ENCODE data around the gene APEH. TPM values are rescaled to one million over a fixed set of nuclear protein-coding genes. Genes with fewer than 3 reads are reported as not detected.

The APEH gene
- polyA plus RNA-seq, 2 of the 4 experiments (the other 2 are of a cell fraction) = 60.8 to 64.9 TPM

DNA sequence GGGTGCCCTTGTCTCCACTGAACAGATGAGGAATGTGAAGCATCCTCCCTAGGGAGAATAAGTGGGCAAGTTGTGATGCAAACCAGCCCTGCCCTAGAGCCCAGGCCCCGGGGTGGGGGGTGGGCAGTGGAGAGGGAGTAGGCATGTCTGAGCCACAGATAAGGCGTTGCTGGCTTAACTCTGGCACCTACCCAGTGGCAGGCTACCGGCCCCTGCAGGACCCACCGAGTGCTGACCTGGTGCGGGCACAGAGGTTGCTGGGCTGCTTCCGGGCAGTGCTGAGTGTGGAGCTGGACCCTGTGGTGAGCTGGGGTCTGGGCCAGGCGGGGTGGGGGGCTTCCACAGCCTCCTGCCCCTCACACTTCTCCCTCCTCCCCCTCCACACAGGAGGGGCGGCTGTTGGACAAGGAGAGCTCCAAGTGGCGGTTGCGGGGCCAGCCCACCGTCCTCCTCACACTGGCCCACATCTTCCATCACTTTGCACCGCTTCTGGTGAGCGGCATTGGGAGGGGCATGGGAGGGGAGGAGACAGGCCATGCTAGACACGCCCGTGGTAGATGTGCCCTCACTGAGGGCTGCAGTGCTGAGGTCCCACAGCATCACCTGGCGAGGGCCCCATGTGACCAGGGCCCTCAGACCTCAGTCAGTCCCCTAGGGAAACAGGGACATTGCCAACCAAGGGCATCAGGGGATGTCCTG lies 25.3 kb downstream of the APEH start:
- Histone ChIP-seq H3K4me1 (no peaks in the 10 kb centered on the region), H3K4me3 (no peak overlapping the region), H3K27ac (no peak overlapping the region), H3K4me2 (no peak overlapping the region), H3K9me3 (no peaks in the 10 kb centered on the region)
- ChIA-PET POLR2A (no interaction called here), CTCF (interaction anchor here (0.6 to 3.5 kb wide), 5 partner anchors 9 to 202 kb away, joined by 3 to 12 read pairs (median 4); partner anchors contain the start of genes MST1 and RNF123)
- WGBS (ENCODE audit: missing lambda C conversion rate) = no CpG with 5 or more reads among the region's 16 CpGs
- no peak for DNase-seq (ENCODE audit: low read depth in 1 of 2, low spot score in 1 of 2)
- no peak for ATAC-seq
- TF ChIP-seq GATA3 (IDR thresholded peaks at IDR 0.05; ENCODE audit: borderline replicate concordance) (no peak), CEBPB (IDR thresholded peaks at IDR 0.05) (no peak), CHD2 (IDR thresholded peaks at IDR 0.05; ENCODE audit: low read length, partially characterized antibody) (no peak), ZFP36 (IDR thresholded peaks at IDR 0.05; ENCODE audit: borderline replicate concordance, partially characterized antibody) (no peak), FOSB (CRISPR knock-in tag; IDR thresholded peaks at IDR 0.05) (no peak), RNF2 (IDR thresholded peaks at IDR 0.05; ENCODE audit: borderline replicate concordance, low read depth) (no peak)
- TF ChIP-seq, protein P1, sequence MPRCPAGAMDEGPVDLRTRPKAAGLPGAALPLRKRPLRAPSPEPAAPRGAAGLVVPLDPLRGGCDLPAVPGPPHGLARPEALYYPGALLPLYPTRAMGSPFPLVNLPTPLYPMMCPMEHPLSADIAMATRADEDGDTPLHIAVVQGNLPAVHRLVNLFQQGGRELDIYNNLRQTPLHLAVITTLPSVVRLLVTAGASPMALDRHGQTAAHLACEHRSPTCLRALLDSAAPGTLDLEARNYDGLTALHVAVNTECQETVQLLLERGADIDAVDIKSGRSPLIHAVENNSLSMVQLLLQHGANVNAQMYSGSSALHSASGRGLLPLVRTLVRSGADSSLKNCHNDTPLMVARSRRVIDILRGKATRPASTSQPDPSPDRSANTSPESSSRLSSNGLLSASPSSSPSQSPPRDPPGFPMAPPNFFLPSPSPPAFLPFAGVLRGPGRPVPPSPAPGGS (IDR thresholded peaks at IDR 0.05) = no peak
- FAIRE-seq = no peak

DNA sequence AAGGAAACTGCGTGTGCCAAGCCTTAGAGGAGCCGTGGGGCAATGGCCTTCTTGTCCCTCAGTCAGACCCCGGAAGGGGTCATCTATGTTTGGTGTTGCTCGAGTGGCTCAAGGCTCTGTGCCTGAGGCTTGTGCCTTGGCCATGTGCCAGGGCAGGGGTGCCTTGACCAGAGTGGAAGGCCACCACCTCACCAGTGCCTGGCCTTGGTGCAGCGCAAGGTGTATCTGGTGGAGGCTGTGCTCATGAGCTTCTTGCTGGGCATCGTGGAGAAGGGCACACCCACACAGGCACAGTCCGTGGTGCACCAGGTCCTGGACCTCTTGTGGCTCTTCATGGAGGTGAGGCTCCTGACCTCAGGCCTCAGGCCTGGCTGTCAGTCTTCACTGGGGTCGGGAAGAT lies 25.9 kb downstream of the APEH start:
- FAIRE-seq (no peak), ATAC-seq (no peak), DNase-seq (ENCODE audit: low read depth in 1 of 2, low spot score in 1 of 2) (no peak)
- Histone ChIP-seq H3K9me3 (no peaks in the 10 kb centered on the region), H3K4me1 (no peaks in the 10 kb centered on the region), H3K4me3 (no peak overlapping the region), H3K27ac (no peak overlapping the region), H3K4me2 (no peak overlapping the region)
- 92% methylated on average over 2 of the region's 8 CpGs for WGBS (ENCODE audit: missing lambda C conversion rate)
- ChIA-PET CTCF (interaction anchor here (0.6 to 5.0 kb wide), 4 partner anchors 11 to 203 kb away, joined by 4 to 44 read pairs (median 8); partner anchors contain the start of genes MST1 and RNF123), POLR2A (no interaction called here)
- no peak for TF ChIP-seq EHF (CRISPR knock-in tag; IDR thresholded peaks at IDR 0.05)
- TF ChIP-seq CBX8 (IDR thresholded peaks at IDR 0.05) = no peak
- TF ChIP-seq, protein P2, sequence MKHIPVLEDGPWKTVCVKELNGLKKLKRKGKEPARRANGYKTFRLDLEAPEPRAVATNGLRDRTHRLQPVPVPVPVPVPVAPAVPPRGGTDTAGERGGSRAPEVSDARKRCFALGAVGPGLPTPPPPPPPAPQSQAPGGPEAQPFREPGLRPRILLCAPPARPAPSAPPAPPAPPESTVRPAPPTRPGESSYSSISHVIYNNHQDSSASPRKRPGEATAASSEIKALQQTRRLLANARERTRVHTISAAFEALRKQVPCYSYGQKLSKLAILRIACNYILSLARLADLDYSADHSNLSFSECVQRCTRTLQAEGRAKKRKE (CRISPR knock-in tag; IDR thresholded peaks at IDR 0.05; ENCODE audit: low read depth) = no peak
- TF ChIP-seq ZFP36 (IDR thresholded peaks at IDR 0.05; ENCODE audit: borderline replicate concordance, partially characterized antibody) = no peak
- no peak for TF ChIP-seq HEYL (CRISPR knock-in tag; IDR thresholded peaks at IDR 0.05)
- TF ChIP-seq, protein P3, sequence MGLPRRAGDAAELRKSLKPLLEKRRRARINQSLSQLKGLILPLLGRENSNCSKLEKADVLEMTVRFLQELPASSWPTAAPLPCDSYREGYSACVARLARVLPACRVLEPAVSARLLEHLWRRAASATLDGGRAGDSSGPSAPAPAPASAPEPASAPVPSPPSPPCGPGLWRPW (IDR thresholded peaks at IDR 0.05) = no peak
- TF ChIP-seq MAFK (IDR thresholded peaks at IDR 0.05; ENCODE audit: partially characterized antibody) = no peak
- no peak for TF ChIP-seq MAZ (IDR thresholded peaks at IDR 0.05; ENCODE audit: borderline replicate concordance, low read depth, low read length)
- no peak for TF ChIP-seq RFX5 (IDR thresholded peaks at IDR 0.05)
- TF ChIP-seq, protein P4, sequence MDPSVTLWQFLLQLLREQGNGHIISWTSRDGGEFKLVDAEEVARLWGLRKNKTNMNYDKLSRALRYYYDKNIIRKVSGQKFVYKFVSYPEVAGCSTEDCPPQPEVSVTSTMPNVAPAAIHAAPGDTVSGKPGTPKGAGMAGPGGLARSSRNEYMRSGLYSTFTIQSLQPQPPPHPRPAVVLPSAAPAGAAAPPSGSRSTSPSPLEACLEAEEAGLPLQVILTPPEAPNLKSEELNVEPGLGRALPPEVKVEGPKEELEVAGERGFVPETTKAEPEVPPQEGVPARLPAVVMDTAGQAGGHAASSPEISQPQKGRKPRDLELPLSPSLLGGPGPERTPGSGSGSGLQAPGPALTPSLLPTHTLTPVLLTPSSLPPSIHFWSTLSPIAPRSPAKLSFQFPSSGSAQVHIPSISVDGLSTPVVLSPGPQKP (IDR thresholded peaks at IDR 0.05; ENCODE audit: low read depth, low read length) = no peak
- TF ChIP-seq TP53 (CRISPR knock-in tag; IDR thresholded peaks at IDR 0.05) = no peak
- TF ChIP-seq, protein P5, sequence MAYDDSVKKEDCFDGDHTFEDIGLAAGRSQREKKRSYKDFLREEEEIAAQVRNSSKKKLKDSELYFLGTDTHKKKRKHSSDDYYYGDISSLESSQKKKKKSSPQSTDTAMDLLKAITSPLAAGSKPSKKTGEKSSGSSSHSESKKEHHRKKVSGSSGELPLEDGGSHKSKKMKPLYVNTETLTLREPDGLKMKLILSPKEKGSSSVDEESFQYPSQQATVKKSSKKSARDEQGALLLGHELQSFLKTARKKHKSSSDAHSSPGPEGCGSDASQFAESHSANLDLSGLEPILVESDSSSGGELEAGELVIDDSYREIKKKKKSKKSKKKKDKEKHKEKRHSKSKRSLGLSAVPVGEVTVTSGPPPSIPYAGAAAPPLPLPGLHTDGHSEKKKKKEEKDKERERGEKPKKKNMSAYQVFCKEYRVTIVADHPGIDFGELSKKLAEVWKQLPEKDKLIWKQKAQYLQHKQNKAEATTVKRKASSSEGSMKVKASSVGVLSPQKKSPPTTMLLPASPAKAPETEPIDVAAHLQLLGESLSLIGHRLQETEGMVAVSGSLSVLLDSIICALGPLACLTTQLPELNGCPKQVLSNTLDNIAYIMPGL (CRISPR knock-in tag; IDR thresholded peaks at IDR 0.05; ENCODE audit: borderline replicate concordance) = no peak
- TF ChIP-seq CBX2 (IDR thresholded peaks at IDR 0.05; ENCODE audit: borderline replicate concordance, low read depth) = no peak
- TF ChIP-seq KDM5A (IDR thresholded peaks at IDR 0.05) = no peak
- TF ChIP-seq, protein P6, sequence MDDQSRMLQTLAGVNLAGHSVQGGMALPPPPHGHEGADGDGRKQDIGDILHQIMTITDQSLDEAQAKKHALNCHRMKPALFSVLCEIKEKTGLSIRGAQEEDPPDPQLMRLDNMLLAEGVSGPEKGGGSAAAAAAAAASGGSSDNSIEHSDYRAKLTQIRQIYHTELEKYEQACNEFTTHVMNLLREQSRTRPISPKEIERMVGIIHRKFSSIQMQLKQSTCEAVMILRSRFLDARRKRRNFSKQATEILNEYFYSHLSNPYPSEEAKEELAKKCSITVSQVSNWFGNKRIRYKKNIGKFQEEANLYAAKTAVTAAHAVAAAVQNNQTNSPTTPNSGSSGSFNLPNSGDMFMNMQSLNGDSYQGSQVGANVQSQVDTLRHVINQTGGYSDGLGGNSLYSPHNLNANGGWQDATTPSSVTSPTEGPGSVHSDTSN (IDR thresholded peaks at IDR 0.05) = no peak

Measured in A549 (cell line).